ENCODE results near the gene SERPINB4.

DNA sequence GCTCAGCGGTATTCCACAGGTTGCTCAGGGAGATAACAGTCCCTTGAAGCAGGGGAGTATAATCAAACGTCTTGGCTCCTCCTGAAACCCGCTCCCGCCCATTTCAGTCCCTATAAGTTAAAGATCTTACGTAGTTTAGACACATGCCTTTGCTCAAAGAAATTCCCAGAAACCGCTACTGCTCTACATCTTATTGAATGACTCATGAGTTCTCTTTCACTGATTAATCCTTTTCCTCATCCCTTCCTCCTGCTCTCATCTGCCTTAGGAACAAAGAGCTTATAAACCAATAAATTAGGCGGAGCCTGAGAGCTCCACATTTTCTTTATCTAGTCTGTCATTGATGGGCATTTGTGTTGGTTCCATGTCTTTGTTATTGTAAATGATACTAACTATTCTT, 4.2 kb upstream of the SERPINB4 start:
- TF ChIP-seq, protein P1, sequence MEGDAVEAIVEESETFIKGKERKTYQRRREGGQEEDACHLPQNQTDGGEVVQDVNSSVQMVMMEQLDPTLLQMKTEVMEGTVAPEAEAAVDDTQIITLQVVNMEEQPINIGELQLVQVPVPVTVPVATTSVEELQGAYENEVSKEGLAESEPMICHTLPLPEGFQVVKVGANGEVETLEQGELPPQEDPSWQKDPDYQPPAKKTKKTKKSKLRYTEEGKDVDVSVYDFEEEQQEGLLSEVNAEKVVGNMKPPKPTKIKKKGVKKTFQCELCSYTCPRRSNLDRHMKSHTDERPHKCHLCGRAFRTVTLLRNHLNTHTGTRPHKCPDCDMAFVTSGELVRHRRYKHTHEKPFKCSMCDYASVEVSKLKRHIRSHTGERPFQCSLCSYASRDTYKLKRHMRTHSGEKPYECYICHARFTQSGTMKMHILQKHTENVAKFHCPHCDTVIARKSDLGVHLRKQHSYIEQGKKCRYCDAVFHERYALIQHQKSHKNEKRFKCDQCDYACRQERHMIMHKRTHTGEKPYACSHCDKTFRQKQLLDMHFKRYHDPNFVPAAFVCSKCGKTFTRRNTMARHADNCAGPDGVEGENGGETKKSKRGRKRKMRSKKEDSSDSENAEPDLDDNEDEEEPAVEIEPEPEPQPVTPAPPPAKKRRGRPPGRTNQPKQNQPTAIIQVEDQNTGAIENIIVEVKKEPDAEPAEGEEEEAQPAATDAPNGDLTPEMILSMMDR (IDR thresholded peaks at IDR 0.05) = no peak
- TF ChIP-seq POLR2A (IDR thresholded peaks at IDR 0.05) = no peak

Data from esophagus squamous epithelium (tissue), 4 donors.